Measurements from ENCODE around the gene CS.
"Not testable (repeated sequence)": the region's sequence is repeated elsewhere in the genome, so short reads cannot be mapped to it uniquely, and the experiment has no call there.

The CS gene

DNA sequence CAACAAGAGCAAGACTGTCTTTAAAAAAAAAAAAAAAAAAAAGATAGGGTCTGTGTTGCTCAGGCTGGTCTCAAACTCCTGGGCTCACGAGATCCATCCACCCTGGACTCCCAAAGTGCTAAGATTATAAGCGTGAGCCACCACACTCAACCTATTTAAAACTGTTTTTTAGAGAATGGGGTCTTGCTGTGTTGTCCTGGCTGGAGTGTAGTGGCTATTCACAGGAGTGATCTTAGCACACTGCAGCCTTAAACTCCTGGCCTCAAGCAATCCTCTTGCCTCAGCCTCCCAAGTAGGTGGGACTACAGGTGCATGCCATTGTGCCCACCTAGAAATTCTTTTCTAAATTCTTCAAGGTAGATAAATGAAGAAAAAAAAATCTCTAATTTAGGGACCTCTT, 25.8 kb downstream of the CS start:
- no peak for DNase-seq

DNA sequence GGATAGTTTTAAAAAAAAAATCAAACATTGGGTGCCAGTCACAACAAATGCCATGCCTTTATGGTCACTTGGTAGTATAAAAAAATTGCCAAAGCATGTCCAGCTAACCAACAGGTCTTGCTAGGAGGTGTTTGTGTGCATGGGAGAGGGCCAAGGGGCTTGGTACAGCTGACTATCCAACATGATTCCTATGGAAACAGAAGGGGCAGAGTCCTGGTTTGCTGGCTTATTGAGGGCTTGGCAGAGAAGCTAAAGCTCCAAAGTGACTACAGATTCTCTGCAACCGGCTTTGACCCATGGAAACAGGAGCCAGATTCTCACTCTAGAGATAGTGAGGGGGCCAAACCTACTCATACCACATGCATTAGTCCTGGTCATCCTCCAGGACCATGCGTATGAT, 27.7 kb downstream of the CS start:
- not testable (repeated sequence) for DNase-seq

DNA sequence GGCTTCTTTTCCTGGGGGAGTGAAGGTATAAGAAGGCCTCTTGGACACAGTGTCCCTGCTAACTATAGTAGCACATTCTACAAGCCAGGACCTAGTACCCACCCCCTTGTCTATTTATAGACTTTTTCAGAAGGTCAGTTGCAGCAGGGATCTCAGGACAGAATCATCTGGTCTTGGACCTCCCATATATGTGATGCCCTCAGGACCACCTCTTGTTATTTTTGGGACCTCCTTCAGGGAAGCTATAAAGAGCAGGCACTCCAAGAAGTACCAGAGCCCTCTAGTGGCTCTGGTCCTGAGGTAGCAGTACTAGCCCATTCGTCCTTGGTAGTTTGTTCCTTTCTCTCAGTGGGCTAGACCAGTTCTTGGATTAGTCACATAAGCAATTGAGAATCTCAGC, 29.1 kb downstream of the CS start:
- no peak for DNase-seq

DNA sequence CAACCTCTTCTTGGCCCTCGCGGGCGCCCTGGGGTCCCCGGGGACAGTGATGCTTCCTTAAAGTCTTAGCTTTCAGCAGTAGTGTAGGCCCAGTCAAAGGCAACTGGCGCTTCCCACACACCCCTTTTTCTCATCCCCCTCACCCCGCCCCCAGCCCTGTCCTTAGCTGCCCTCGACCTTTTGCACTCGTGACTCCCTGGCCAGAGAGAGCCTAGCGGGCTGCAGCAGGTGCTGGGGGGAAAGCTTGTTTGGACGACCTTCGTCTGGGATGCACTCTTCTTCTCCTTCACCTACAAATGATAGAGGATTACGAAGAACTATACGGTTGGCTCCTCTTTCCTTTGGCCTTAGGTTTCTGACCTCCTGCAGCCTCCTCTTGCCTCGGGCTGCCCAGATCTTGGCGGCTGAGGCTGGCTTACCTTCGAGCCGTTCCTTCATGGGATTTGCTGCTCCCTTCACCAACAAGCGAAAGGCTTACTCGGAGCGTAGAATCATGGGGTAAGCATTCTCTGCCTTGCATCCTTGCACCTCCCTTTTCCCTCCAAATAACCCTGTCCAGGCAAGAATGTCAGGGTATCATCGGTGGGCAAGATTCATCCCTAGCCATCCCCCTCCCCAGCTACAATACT, 32.6 kb downstream of the CS start:
- DNase-seq, result no peak

DNA sequence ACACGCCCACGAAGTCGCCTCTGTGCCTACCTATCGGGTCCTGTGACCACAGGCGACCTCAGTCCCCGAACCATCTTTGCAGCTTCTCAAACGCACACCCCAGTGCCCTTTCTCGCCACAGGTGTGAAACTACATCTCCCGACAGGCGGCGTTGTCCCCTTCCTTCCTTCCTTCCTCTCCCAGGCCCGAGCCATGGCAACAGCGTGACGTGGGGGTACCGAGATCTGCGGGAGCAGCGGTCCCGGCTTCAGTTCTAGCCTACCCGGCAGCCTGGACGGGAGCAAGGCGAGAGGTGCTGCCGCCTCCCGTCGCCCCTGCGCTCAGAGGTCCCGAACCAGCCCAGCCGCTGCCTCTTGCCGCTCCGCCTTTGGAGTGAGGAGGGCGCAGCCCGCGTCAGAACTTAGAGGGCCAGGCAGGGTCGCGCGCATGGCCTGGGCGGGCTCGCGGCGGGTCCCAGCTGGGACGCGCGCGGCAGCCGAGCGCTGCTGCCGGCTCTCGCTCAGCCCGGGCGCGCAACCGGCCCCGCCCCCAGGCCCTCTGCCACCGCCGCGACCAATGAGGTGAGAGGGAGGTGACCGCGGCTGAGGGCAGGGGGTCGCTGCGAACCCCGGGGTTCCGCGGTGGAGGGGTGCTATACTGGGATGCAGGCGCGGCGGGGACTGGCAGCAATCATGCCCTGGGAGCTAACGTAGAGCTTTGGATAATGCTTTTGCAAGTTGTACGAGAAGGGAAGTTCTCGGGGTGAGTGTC, 33.3 kb downstream of the CS start, which contains the start of gene COQ10A:
TSS of gene COQ10A (plus strand) at position 250 of the 750 bp plus-strand sequence. CDS start at position 427, 177 bp downstream.
- peak; percentile 79 for DNase-seq

DNA sequence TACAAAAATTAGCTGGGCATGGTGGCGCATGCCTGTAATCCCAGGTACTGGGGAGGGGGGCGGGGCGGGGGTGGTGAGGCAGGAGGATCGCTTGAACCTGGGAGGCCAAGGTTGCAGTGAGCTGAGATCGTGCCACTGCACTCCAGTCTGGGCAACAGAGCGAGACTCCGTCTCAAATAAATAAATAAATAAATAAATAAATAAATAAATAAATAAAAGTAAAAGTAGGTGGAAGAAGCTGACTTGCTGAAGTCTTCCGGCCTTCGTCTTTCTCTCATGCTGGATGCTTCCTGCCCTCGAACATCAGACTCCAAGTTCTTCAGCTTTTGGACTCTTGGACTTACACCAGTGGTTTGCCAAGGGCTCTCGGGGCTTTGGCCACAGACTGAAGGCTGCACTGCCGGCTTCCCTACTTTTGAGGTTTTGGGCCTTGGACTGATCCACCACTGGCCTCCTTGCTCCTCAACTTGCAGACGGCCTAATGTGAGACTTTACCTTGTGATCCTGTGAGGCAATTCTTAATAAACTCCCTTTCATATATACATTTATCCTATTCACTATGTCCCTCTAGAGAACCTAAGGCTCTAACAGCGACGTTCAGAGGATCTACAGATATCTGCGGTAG, 34.0 kb downstream of the CS start:
- DNase-seq, result not testable (repeated sequence)

DNA sequence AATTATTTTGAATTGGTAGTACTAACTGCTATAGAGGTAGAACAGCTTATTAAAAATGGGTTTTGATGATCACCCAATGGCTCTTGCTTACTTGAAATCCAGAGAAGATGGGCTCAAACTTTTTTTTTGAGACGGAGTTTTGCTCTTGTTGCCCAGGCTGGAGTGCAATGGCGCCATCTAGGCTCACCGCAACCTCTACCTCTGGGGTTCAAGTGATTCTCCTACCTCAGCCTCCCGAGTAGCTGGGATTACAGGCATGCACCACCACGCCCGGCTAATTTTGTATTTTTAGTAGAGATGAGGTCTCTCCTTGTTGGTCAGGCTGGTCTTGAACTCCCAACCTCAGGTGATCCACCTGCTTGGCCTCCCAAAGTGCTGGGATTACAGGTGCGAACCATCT, 37.2 kb downstream of the CS start:
- DNase-seq, result not testable (repeated sequence)

DNA sequence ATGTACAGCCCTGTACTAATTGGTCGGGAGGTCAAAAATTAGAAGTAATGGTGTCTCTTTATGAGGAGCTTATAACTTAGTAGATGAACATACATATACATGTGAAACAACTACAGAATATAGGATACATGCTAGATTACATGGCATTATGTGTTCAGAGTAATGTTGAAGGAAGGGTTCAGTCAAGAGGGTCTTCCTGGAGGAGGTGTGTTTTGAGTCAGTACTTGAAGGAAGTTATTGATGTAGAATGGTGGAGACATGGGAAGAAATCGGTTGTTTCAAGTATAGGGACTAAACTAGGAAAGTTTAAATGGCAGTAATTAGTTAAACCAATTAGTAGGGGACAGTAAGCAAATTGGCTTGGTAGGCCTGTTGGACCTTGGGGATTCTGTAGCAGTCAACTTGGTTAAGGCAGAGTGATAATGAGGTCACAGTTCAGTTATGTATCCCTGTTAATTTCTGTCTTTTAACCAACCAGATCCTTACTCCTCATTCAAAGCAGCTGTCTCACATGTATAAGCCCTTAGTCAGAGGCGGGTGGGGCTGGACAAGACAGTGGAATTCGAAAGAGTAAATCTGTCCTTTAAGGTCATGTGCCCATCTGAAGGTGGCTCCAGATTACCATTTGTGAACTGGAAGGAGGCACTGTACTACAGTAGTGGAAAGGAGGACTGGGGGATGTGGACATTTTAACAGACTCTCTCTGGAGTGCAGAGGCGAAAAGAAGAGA, 38.5 kb downstream of the CS start:
- DNase-seq, result no peak

DNA sequence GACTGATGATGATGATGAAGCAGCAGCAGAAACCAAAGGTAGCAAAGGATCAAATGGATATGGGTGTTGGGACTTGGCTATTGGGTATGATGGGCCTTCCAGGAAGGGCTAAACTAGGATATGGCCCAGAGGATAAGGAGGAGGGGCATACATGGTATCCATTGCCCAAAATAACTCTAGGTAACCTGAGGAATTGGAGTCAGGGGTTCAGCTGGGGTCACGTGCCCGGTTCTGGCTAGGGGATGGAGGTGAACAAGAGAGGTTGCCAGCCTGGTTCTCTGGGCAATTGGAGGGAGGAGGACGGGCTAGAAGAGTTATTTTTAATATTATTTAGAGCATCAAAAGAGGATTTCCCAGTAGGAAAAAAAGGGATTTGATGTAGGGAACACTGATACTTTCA, 39.2 kb downstream of the CS start:
- no peak for DNase-seq

DNA sequence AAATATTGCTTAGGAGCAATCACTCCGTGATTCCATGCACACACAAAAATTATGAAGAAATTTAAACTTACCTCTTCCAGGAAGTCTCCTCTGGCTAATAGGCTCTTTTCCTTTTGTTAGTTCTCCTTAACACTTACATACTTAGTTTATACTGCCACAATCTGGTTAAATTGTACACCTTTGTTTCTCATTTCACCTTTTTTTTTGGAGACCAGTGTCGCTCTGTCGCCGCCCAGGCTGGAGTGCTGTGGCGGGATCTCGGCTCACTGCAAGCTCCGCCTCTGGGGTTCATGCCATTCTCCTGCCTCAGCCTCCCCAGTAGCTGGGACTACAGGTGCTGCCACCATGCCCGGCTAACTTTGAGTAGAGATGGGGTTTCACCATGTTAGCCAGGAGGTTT, 39.8 kb downstream of the CS start:
- no peak for DNase-seq

DNA sequence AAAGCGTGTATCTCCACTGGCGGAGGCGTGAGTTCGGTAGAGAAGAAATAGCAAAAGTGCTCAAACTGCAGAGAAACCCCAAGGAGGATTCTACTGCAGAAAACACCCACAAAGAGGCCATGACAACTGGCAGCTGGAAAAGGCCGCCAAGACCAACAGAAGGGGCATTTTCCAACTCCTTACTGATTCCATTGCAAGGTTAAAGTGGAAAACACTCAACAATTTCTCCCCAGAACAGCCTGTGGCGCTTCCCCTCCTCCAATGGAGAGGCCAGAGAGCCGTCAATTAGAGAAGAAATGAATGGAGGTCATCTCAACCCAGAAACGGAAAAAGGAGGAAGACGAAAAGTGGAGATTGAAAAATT, 41.3 kb downstream of the CS start:
- DNase-seq, result no peak

DNA sequence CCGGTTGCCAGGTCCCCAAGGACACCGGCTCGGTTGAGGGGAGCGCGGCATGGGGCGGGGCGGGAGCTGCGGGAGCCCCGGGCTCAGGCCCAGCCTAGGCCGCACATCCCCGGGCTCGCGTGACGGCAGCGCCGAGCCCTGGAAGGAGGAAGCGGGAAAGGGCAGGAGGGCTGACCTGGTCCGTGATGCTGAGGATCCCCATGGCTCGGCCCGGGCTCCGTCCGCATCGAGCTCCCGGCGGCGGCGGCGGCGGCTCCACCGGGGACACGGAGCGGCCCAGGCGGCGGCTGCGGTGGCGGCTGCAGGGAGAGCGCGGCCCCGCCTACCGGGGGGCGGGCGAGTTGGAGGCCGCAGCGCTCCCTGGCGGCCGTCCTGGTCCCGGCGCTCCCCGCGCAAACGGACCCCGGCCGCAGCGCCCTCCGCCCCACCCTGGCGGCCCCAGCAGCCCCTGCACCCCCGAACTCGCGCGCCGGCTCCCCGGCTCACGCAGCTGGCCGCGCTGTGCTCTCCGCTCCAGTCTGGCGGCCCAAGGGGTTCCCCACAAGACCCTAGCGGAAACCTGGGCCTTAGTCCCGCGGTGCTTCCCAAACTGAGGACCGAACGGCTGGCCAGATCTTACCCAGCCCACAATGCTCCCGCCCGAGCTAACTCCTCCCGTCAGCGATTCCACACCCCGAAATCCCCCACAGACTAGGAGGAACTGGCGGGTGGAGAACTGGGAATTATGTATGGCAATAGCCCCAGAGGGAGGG, 41.9 kb downstream of the CS start, which contains the start of gene ANKRD52:
TSS of gene ANKRD52 (minus strand) at position 317 of the 752 bp plus-strand sequence. CDS start at position 202, 115 bp downstream.
- no peak for DNase-seq

DNA sequence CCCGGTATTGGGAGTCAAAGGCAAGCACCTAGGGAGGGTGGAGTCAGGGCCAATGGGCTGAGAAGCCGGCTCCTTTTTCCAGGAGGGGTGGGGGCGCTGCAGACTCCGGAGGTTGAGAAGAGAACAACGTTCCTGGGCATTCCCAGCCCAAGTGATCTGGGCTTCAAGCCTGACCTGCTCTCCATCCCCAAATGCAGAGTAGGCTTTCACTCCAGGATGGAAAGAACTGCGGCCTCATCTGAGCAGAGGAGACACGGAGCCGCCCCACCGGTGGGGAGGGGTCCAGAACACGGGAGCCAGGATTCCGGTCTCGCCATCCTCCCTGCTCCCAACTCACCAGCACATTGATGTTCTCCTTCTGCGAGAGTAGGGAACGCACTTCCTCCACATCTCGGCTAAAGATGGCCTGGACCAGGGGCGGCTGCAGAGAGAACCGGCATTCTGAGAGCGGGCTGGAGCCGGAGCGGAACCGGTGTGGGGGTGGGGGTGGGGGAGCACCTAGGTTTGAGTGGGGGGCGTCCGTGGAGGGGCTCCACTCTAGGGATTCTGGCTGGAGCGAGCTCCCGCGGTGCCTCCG, 42.6 kb downstream of the CS start:
- DNase-seq, result no peak

DNA sequence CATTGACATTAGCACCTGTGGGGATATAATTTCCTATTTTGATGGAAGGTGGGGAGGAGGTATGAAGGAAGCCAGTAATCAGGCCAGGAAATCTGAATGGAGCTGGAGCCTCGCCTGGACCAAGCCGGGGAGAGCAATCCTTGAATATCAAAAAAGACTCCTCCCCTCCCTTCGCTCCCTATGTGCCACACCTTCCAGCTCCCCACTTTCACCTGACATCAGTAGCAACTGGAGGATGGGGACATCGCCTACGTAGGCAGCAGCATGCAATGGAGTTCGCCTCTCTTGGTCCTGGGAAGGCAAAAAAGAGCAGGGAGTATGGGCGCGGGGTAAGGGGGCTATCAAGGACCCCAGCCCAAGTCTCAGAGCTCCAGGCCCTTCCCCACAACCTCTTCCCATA, 43.1 kb downstream of the CS start:
- no peak for DNase-seq

DNA sequence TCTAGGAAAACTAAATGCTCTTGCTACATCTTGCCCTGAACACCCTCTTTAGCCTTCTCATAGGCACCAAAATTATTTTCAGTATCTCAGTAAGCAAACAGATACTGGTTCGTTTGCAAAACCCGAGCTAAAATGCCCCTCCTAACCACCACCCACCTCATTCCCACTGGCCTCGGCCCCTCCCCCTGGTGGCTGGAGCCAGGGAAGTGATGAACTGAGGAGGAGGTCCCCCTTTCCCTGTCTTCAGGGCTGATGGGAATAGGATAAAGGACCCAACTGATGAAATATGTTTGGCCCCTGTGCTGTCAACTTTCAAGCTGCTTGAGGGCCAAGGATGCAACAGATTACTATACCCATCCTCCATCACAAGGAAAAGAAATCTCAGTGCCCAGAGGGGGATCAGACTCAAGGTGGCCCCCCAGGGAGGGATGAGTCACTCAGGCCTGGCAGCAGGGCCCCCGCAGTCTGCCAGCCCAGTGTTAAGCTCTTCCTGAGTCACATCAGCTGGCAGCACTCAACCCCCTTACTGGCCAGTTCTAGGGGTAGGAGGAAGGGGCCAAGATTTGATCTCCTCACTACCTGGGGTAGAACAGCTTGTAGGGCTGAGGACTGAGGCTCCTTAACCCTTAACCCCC, 43.7 kb downstream of the CS start:
- DNase-seq, result no peak

DNA sequence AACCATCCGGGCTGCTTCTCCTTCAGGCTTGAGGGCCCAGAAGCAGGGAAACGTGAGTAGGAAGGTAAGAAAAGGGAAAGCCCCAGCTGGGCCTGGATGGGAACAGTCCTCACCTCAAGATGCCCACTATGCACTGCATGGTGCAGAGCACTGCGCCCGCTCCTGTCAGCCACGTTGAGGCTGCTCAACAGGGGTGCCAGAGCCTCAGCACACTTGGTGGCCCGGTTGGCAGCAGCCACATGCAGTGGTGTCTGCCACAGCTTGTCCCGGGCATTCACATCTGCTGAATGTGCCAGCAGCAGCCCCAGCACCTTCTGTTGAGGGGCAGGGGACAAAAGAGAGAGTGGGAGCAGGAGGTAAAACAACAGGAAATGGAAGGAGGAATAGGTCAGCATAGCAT, 44.5 kb downstream of the CS start:
- no peak for DNase-seq

DNA sequence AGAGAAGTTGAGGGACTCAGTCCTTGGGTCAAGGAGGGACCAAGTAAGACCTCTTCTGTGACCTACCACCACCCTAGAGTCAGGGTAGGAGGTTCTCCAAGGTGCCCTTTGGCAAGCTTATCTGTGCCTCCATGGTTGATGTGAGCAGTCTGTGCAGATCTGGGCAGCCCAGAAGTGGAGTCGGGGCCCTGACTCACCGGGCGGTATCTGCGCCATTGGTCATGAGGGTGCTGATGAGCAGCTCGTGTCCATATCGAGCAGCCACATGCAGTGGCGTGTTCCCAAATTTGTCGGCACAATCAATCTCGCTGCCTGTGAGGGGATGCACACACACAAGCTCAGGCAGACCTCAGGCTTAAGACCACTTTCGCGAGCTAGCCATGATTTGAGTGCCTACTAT, 47.0 kb downstream of the CS start:
- no peak for DNase-seq

DNA sequence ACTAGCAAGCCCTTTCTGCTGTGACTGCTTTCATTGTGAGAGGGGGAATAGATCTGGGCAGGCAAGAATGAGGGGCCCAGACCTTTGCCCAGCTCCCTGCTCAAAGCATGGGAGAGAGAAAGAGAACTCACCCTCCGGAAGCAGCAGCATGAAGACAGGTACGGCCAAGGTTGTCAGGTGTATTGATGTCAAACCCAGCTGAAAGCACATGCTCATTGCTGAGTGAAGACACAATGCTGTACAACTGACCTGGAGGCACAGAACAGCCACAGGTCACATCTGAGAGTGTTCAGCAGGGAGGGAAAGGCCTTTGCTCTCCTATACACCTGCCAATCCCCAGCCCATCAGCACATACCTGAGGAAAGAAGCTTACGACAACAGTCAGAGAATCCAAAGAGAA, 47.5 kb downstream of the CS start:
- DNase-seq, result no peak

DNA sequence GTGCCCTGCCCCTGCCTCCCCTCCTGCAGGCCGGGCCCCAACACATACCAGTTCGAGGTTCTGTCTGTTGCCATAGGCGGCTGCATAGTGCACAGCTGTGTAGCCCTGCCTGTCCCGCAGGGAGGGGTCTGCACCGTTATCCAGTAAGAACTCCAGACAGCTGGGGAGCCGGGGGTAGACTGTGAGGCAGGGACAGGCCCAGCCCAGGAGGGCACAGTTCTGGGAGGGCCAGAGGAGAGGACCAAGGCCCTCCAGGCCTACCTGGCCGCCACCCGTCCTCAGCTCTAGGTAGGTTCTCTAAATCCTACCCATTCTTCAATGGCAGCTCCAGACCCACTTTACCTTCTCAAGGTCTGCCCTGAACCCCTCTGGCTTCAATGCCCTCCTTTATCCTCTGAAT, 51.4 kb downstream of the CS start:
- no peak for DNase-seq

DNA sequence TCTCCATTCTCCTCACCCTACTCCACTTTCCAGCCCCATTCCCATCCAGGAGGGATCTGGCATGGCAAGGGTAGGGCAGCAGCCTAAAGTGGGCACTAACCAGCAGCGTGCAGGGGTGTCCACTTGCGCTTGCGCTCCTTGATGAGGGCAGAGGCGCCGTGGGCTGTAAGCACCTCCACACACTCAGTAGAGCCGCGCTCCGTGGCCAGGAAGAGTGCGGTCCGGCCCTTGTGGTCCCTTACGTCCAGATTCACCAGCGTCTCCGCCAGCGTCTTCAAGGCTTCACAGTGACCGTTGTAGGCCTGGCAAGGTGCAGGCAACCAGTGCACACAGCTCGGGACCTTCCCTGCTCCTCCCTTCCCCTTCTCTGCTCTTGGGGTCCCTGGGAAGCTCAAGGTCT, 52.2 kb downstream of the CS start:
- DNase-seq, result no peak

DNA sequence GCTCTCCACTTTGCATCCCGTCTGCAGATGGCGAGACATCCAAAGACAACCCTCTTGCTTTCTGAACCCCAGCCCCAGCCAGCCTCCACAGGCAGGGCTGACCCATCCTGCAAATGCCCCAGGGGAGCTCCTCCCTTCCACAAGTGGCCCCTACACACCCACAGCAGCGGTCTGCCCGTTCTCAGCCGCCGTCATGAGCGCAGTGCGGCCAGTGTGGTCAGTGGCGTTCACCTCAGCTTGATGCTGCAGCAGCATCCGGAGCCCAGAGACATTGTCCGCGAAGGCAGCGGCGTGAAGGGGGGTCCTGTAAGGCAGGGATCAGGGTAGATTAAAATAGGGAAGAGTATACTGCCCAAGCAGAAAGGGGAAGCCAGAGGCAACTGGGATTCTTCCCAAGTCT, 55.6 kb downstream of the CS start:
- DNase-seq, result no peak

DNA sequence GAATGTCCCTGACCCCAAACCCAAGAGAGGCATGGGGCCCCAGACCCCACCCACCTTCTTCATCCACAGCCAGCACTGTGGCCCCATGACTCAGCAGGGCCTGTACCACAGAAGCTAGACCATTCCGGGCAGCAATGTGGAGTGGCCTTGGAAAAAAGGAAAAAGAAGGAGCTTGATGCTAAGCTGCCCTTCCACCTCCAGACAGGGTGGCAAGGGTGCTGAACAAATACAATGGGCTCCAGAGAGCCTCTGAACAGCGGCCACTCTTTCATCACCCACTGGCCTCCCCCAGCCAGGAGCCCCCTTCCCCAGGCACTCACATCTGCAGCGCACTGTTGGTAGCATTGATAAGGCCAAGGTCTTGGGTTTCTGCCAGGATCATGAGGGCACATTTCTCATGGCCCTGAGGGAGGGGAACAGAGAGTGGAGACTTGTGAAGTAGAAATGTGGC, 56.4 kb downstream of the CS start:
- no peak for DNase-seq

Data from DMS 273 treated with DMSO at 0.1 percent for 48 hours (cell line).